K562 (cell line): ENCODE measurements around the gene PAAF1. TPM values are rescaled to one million over a fixed set of nuclear protein-coding genes. Genes with fewer than 3 reads are reported as not detected.

ENCODE experiments used
- ATAC-seq: fragments of 200-7000 bp; cut with Tn5 transposase; 3 replicates; pipeline ENCODE4 v1.9.1; 2020; ENCODE audit warnings: moderate library complexity
- BruUV-seq: library from RNA; stranded (reverse); fragments of 400-500 nt; replicated peaks from 2 replicates; lab custom pipeline; 2021; lab: Mats Ljungman, UMichigan
- CTCF ChIA-PET: fragments of 300-600 bp; formaldehyde crosslinking; extraction: SDS; loops from one replicate; lab custom pipeline; 2021; ENCODE audit warnings: low intra/inter-chr PET ratio; lab: Yijun Ruan, JAX
- POLR2A ChIA-PET: fragments of 300-600, 350-650 bp; sonication (Branson Sonifier 250); formaldehyde crosslinking; extraction: SDS; loops from one replicate; lab custom pipeline; 2021; ENCODE audit warnings: antibody characterized with exemption, inconsistent platforms; lab: Yijun Ruan, JAX
- DNase-seq, 4 experiments: peaks; one replicate each; pipeline versions ENCODE4 v3.0.0 to v3.0.0-alpha.2; 2011 to 2018; ENCODE audit warnings: low spot score in 3 of 4, mixed read lengths in 3 of 4; ENCODE audit errors: extremely low read depth in 1 of 4
- FAIRE-seq: peaks from 2 replicates; lab custom pipeline; 2011; peaks lifted over from hg19 to GRCh38; lab: Jason Lieb, UNC
- H2AFZ ChIP-seq: 2 replicates; pipeline ENCODE4 v1.6.0; 2011; ENCODE audit warnings: low read depth, low read length, control low read depth, inconsistent platforms
- H3K27ac ChIP-seq: fragments of 200-600 bp; 3 replicates; pipeline ENCODE4 v1.8.0; 2011; ENCODE audit warnings: low read depth, mild to moderate bottlenecking, control low read depth, inconsistent platforms, low read length, moderate library complexity, mixed read lengths; ENCODE audit errors: extremely low read depth
- H3K27me3 ChIP-seq, 2 experiments: fragments of 300-600 bp in 1 of 2; 2 replicates in 1 of 2; 3 replicates in 1 of 2; pipeline versions ENCODE4 v1.6.0 to v1.8.0; 2011; ENCODE audit warnings: inconsistent platforms in 2 of 2, low read length in 2 of 2, mild to moderate bottlenecking in 1 of 2, mixed read lengths in 1 of 2, moderate library complexity in 1 of 2; ENCODE audit not compliant: control insufficient read depth in 2 of 2, insufficient read depth in 2 of 2
- H3K36me3 ChIP-seq: fragments of 300-600 bp; 3 replicates; pipeline ENCODE4 v1.8.0; 2011; ENCODE audit warnings: mild to moderate bottlenecking, low read length, inconsistent platforms; ENCODE audit not compliant: control insufficient read depth, insufficient read depth
- H3K4me1 ChIP-seq, 2 experiments: fragments of 200-600 bp in 1 of 2; replicated peaks in 1 of 2; 2 replicates in 1 of 2; 3 replicates in 1 of 2; pipeline versions ENCODE4 v1.5.1 to v1.8.0; 2011; ENCODE audit warnings: inconsistent platforms in 2 of 2, low read length in 2 of 2, mild to moderate bottlenecking in 1 of 2, mixed read lengths in 1 of 2, moderate library complexity in 1 of 2; ENCODE audit not compliant: control insufficient read depth in 2 of 2, insufficient read depth in 2 of 2
- H3K4me2 ChIP-seq: 2 replicates; pipeline ENCODE4 v1.6.1; 2011; ENCODE audit warnings: low read length, control low read depth, inconsistent platforms, mixed read lengths; ENCODE audit not compliant: insufficient read depth
- H3K4me3 ChIP-seq: fragments of 200-600 bp; sonication (generic), shearing (Covaris generic); 2 replicates; pipeline ENCODE4 v1.5.1; 2016; ENCODE audit warnings: control low read depth, inconsistent platforms
- H3K79me2 ChIP-seq: fragments of 200-600 bp; 3 replicates; pipeline ENCODE4 v1.8.0; 2011; ENCODE audit warnings: low read length, inconsistent platforms; ENCODE audit not compliant: control insufficient read depth, insufficient read depth
- H3K9ac ChIP-seq, 2 experiments: 2 replicates each; pipeline versions ENCODE4 v1.6.0 to v1.6.1; 2011; ENCODE audit warnings: low read depth in 2 of 2, low read length in 2 of 2, control low read depth in 1 of 2, inconsistent platforms in 1 of 2, mild to moderate bottlenecking in 1 of 2, mixed read lengths in 1 of 2; ENCODE audit not compliant: insufficient read depth in 1 of 2
- H3K9me1 ChIP-seq: one replicate; pipeline ENCODE4 v1.6.0; 2011; ENCODE audit warnings: inconsistent platforms, mild to moderate bottlenecking, low read length, moderate library complexity; ENCODE audit not compliant: control insufficient read depth, insufficient read depth
- H3K9me3 ChIP-seq: replicated peaks from 2 replicates; pipeline ENCODE4 v1.5.1; 2011; ENCODE audit warnings: low read depth, low read length, inconsistent platforms; ENCODE audit not compliant: control insufficient read depth, insufficient read depth
- H4K20me1 ChIP-seq: replicated peaks from 2 replicates; pipeline ENCODE4 v1.6.1; 2011; ENCODE audit warnings: low read length, inconsistent platforms, mixed read lengths; ENCODE audit not compliant: control insufficient read depth, insufficient read depth
- FOXA1 ChIP-seq: fragments of 450-650 bp; IDR thresholded peaks from 2 replicates; pipeline ENCODE4 v1.6.1; 2016; ENCODE audit warnings: mild to moderate bottlenecking, borderline replicate concordance
- RBM25 ChIP-seq: fragments of 200-400 bp; formaldehyde crosslinking; IDR thresholded peaks from 2 replicates; pipeline ENCODE4 v1.6.1; 2018; ENCODE audit warnings: low read length, low read depth, moderate library complexity; ENCODE audit not compliant: severe bottlenecking
- RBM39 ChIP-seq: fragments of 200-400 bp; formaldehyde crosslinking; optimal IDR thresholded peaks from 2 replicates; pipeline ENCODE3; 2018; ENCODE audit warnings: low read depth, low read length
- SETDB1 ChIP-seq: IDR thresholded peaks from one replicate; pipeline ENCODE4 v1.6.1; 2012; ENCODE audit warnings: low read length, control low read depth, inconsistent platforms
- SMAD1 ChIP-seq: fragments of 150-350 bp; IDR thresholded peaks from 2 replicates; pipeline ENCODE4 v1.6.1; 2014; ENCODE audit warnings: low read length, low read depth; ENCODE audit not compliant: partially characterized antibody
- TFAM ChIP-seq: fragments of 250-450 bp; sonication (Bioruptor Pico); conservative IDR thresholded peaks from 2 replicates; pipeline ENCODE4 v1.5.0; 2021; ENCODE audit warnings: mild to moderate bottlenecking, moderate library complexity
- TRIM28 ChIP-seq: fragments of 450-650 bp; IDR thresholded peaks from 2 replicates; pipeline ENCODE4 v1.6.1; 2017
- YY1 ChIP-seq, 3 experiments: IDR thresholded peaks; 2 replicates each; pipeline ENCODE4 v1.6.1; 2011; ENCODE audit warnings: low read length in 2 of 3, mild to moderate bottlenecking in 2 of 3, moderate library complexity in 2 of 3, borderline replicate concordance in 1 of 3, control low read depth in 1 of 3, low read depth in 1 of 3; ENCODE audit not compliant: insufficient read depth in 3 of 3, insufficient replicate concordance in 2 of 3, control insufficient read depth in 1 of 3, insufficient read length in 1 of 3; ENCODE audit errors: extremely low read depth in 1 of 3
- ZNF165 ChIP-seq: fragments of 250-450 bp; sonication (Bioruptor Pico); IDR thresholded peaks from 2 replicates; pipeline ENCODE4 v1.4.0; 2020; ENCODE audit warnings: borderline replicate concordance
- WGBS: fragments of 100-300 bp; shearing (Covaris generic); methylation state at CpG from one replicate; pipeline ENCODE4 v1.1.6; 2016; ENCODE audit warnings: low coverage, mixed read lengths; ENCODE audit not compliant: insufficient coverage; ENCODE audit errors: missing lambda C conversion rate; 5-methylcytosine and 5-hydroxymethylcytosine counted together
- in situ Hi-C: fragments of 300-500 bp; cut with MboI; formaldehyde crosslinking; loops from 4 replicates; pipeline ENCODE4 v1.15.0; 2018; ENCODE audit warnings: inconsistent platforms, mixed read lengths
- intact Hi-C: fragments of 100-400 bp; cut with micrococcal nuclease; formaldehyde crosslinking; loops from 2 replicates; pipeline ENCODE4 v1.14.2; 2022
- polyA plus RNA-seq, 8 experiments: library from polyadenylated mRNA; depleted of rRNA in 4 of 8; stranded (reverse) in 5 of 8; unstranded in 3 of 8; fragments of >200 nt; fragmentation: Nextera tagmentation in 2 of 8; fragmentation: Illumina TruSeq in 1 of 8; extraction: Ambion mirVana in 2 of 8; extraction: Trizol in 1 of 8; gene quantifications; 2 replicates each; pipeline versions ENCODE4 v1.2.1 to v1.2.3, GENCODE V29; 2011 to 2014; ENCODE audit warnings: inconsistent platforms in 1 of 8, missing spikeins in 1 of 8
- total RNA-seq, 7 experiments: library from RNA; depleted of rRNA in 6 of 7; stranded (reverse); fragments of >200 nt in 6 of 7; fragmentation: Illumina TruSeq in 2 of 7; extraction: Trizol in 2 of 7; gene quantifications; 2 replicates each; pipeline versions ENCODE4 v1.2.1 to v1.2.3, GENCODE V29; 2011 to 2021; ENCODE audit warnings: low replicate concordance in 1 of 7

The PAAF1 gene
- total and polyA plus RNA-seq, 9 of the 15 experiments (the other 6 are each of a cell fraction or from before 2014, with no cell fraction given) = 13.5 to 78.6 (median 23.3) TPM

GRCh38 chr11:73946798-73947458, 70.1 kb downstream of the PAAF1 start:
- 27% methylated on average over 13 of the region's 13 CpGs for WGBS
- no peaks in the 10 kb centered on the region for H3K9me1 ChIP-seq
- no peak overlapping the region for H3K27ac ChIP-seq
- H3K27me3 ChIP-seq = no peaks in the 10 kb centered on the region; a peak in 1 of 5 replicates
- in situ Hi-C loops (no loop called here), intact Hi-C loops (no loop called here)
- no peak for ATAC-seq
- H3K4me2 ChIP-seq = no peak overlapping the region
- peaks cover 3% of the 10 kb centered on the region; the same call in 1 of the 2 replicates for H3K9me3 ChIP-seq
- no TSS peak for BruUV-seq
- ChIA-PET POLR2A (interaction anchor here (0.6 kb wide), 1 partner anchor 1298 kb away, joined by 3 read pairs; no protein-coding TSS in a partner anchor), CTCF (no interaction called here)
- H3K79me2 ChIP-seq = no peaks in the 10 kb centered on the region
- no peak for DNase-seq
- no peaks in the 10 kb centered on the region for H4K20me1 ChIP-seq
- no peaks in the 10 kb centered on the region for H3K36me3 ChIP-seq
- FAIRE-seq = no peak
- no peak overlapping the region for H2AFZ ChIP-seq
- no peak overlapping the region for H3K9ac ChIP-seq
- TF ChIP-seq RBM25 = no peak
- TF ChIP-seq SMAD1 = no peak
- TF ChIP-seq RBM39 = no peak
- no peak for TF ChIP-seq FOXA1
- TF ChIP-seq SETDB1 = no peak
- peak; percentile 71; the same call in 1 of the 2 replicates for TF ChIP-seq TRIM28
- no peak for TF ChIP-seq ZNF165 (CRISPR knock-in tag)
- TF ChIP-seq TFAM = no peak
- TF ChIP-seq YY1 (IDR thresholded peaks at IDR 0.05; ENCODE audit: borderline replicate concordance in 1 of 3, control insufficient read depth in 1 of 3, extremely low read depth in 1 of 3, insufficient read depth in 3 of 3, insufficient read length in 1 of 3, insufficient replicate concordance in 2 of 3, low read depth in 1 of 3, low read length in 2 of 3) = peak in 1 of 3 experiments; percentile 23
- H3K4me3 ChIP-seq = no peak overlapping the region
- no peaks in the 10 kb centered on the region; a peak in 1 of 5 replicates for H3K4me1 ChIP-seq
